Keratinocyte (primary cell): ENCODE measurements around the gene TSGA10. TPM values are rescaled to one million over a fixed set of nuclear protein-coding genes. Genes with fewer than 3 reads are reported as not detected.

Source experiments
- DNase-seq: peaks from one replicate; pipeline ENCODE4 v3.0.0-alpha.2; 2011; ENCODE audit warnings: low read depth, missing footprints, low spot score
- FAIRE-seq: peaks from 2 replicates; lab custom pipeline; 2011; peaks lifted over from hg19 to GRCh38; lab: Jason Lieb, UNC
- H2AFZ ChIP-seq: 2 replicates; pipeline ENCODE4 v1.6.0; 2012; ENCODE audit warnings: low read length, control low read depth, inconsistent platforms; ENCODE audit not compliant: control insufficient read depth
- H3K27ac ChIP-seq: 2 replicates; pipeline ENCODE4 v1.5.1; 2011; ENCODE audit warnings: low read length; ENCODE audit not compliant: control insufficient read depth, insufficient read depth
- H3K27me3 ChIP-seq: 3 replicates; pipeline ENCODE4 v1.6.0; 2011; ENCODE audit warnings: low read length; ENCODE audit not compliant: control insufficient read depth, insufficient read depth; ENCODE audit errors: extremely low read depth
- H3K36me3 ChIP-seq, 2 experiments: 2 replicates in 1 of 2; 3 replicates in 1 of 2; pipeline ENCODE4 v1.5.1; 2011; ENCODE audit warnings: low read length in 2 of 2, mild to moderate bottlenecking in 1 of 2; ENCODE audit not compliant: control insufficient read depth in 2 of 2, insufficient read depth in 2 of 2; ENCODE audit errors: extremely low read depth in 1 of 2
- H3K4me1 ChIP-seq: 3 replicates; pipeline ENCODE4 v1.5.1; 2011; ENCODE audit warnings: low read length; ENCODE audit not compliant: control insufficient read depth, insufficient read depth; ENCODE audit errors: extremely low read depth
- H3K4me2 ChIP-seq: 3 replicates; pipeline ENCODE4 v1.6.0; 2011; ENCODE audit warnings: low read depth, low read length; ENCODE audit not compliant: control insufficient read depth, insufficient read depth; ENCODE audit errors: extremely low read depth
- H3K4me3 ChIP-seq, 3 experiments: fragments of 200-600 bp in 1 of 3; sonication (generic) in 1 of 3; 2 replicates in 2 of 3; 3 replicates in 1 of 3; pipeline ENCODE4 v1.5.1; 2011 to 2016; ENCODE audit warnings: low read length in 3 of 3, mild to moderate bottlenecking in 3 of 3, control low read depth in 2 of 3, inconsistent platforms in 1 of 3, low read depth in 1 of 3, mixed read lengths in 1 of 3, mixed run types in 1 of 3, moderate library complexity in 1 of 3; ENCODE audit not compliant: control insufficient read depth in 2 of 3, insufficient read depth in 2 of 3; ENCODE audit errors: extremely low read depth in 1 of 3
- H3K79me2 ChIP-seq: 2 replicates; pipeline ENCODE4 v1.6.0; 2012; ENCODE audit warnings: low read length; ENCODE audit not compliant: control insufficient read depth, insufficient read depth
- H3K9ac ChIP-seq: 3 replicates; pipeline ENCODE4 v1.6.0; 2011; ENCODE audit warnings: low read length; ENCODE audit not compliant: control insufficient read depth, insufficient read depth; ENCODE audit errors: extremely low read depth
- H3K9me1 ChIP-seq: 3 replicates; pipeline ENCODE4 v1.6.0; 2011; ENCODE audit warnings: low read length; ENCODE audit not compliant: control insufficient read depth, insufficient read depth; ENCODE audit errors: extremely low read depth
- H3K9me3 ChIP-seq: 2 replicates; pipeline ENCODE4 v1.5.1; 2012; ENCODE audit warnings: low read depth, low read length; ENCODE audit not compliant: control insufficient read depth
- H4K20me1 ChIP-seq: 3 replicates; pipeline ENCODE4 v1.6.0; 2011; ENCODE audit warnings: low read length; ENCODE audit not compliant: control insufficient read depth, insufficient read depth; ENCODE audit errors: extremely low read depth
- EZH2 ChIP-seq: IDR thresholded peaks from one replicate; pipeline ENCODE4 v1.6.1; 2012; ENCODE audit warnings: inconsistent platforms, mild to moderate bottlenecking, low read length, moderate library complexity
- dilution Hi-C: fragments of 300-500 bp; cut with MboI; formaldehyde crosslinking; loops from one replicate; pipeline ENCODE4 v1.7.0; 2020; ENCODE audit warnings: low sequenced_read_pairs; ENCODE audit not compliant: extremely low pct_ligation_motif_present
- polyA plus RNA-seq, 5 experiments: library from polyadenylated mRNA; depleted of rRNA in 3 of 5; stranded (reverse) in 3 of 5; stranded (forward) in 1 of 5; unstranded in 1 of 5; fragments of >200 nt; gene quantifications; 1 replicate in 1 of 5; 2 replicates in 3 of 5; 3 replicates in 1 of 5; pipeline versions ENCODE4 v1.2.1 to v1.2.3, GENCODE V29; 2011 to 2012; ENCODE audit warnings: missing spikeins in 2 of 5, low read depth in 1 of 5, low replicate concordance in 1 of 5
- TF ChIP-seq, protein P1 (sequence below), 3 experiments: IDR thresholded peaks in 1 of 3; conservative IDR thresholded peaks in 1 of 3; optimal IDR thresholded peaks in 1 of 3; 2 replicates in 2 of 3; 3 replicates in 1 of 3; pipeline versions ENCODE3 to v1.5.1; 2011; ENCODE audit warnings: low read length in 3 of 3, mild to moderate bottlenecking in 3 of 3, moderate library complexity in 2 of 3, control low read depth in 1 of 3, inconsistent platforms in 1 of 3; ENCODE audit not compliant: insufficient read depth in 2 of 3; ENCODE audit errors: extremely low read depth in 1 of 3

TSGA10 gene
- polyA plus RNA-seq, 1 donor (not counting 4 experiments of a cell fraction or from before 2014, with no cell fraction given), result 2.4 TPM

- Histone ChIP-seq H3K27ac (no peak overlapping the region), H3K9me3 (no peaks in the 10 kb centered on the region), H3K4me1 (peaks cover 6% of the 10 kb centered on the region), H3K9me1 (no peaks in the 10 kb centered on the region), H3K79me2 (no peaks in the 10 kb centered on the region), H3K36me3 (no peaks in the 10 kb centered on the region), H3K4me3 (no peak overlapping the region), H3K27me3 (no peaks in the 10 kb centered on the region), H2AFZ (no peak overlapping the region), H4K20me1 (no peaks in the 10 kb centered on the region), H3K4me2 (no peak overlapping the region), H3K9ac (no peak overlapping the region)
- dilution Hi-C loops, result no loop called here
- FAIRE-seq (no peak), DNase-seq (no peak)
- TF ChIP-seq, protein P1, sequence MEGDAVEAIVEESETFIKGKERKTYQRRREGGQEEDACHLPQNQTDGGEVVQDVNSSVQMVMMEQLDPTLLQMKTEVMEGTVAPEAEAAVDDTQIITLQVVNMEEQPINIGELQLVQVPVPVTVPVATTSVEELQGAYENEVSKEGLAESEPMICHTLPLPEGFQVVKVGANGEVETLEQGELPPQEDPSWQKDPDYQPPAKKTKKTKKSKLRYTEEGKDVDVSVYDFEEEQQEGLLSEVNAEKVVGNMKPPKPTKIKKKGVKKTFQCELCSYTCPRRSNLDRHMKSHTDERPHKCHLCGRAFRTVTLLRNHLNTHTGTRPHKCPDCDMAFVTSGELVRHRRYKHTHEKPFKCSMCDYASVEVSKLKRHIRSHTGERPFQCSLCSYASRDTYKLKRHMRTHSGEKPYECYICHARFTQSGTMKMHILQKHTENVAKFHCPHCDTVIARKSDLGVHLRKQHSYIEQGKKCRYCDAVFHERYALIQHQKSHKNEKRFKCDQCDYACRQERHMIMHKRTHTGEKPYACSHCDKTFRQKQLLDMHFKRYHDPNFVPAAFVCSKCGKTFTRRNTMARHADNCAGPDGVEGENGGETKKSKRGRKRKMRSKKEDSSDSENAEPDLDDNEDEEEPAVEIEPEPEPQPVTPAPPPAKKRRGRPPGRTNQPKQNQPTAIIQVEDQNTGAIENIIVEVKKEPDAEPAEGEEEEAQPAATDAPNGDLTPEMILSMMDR (optimal IDR thresholded peaks at IDR 0.05 in 1 of 3, IDR thresholded peaks at IDR 0.05 in 1 of 3, conservative IDR thresholded peaks at IDR 0.05 in 1 of 3; ENCODE audit: extremely low read depth in 1 of 3, insufficient read depth in 2 of 3, low read length in 3 of 3), result no peak
- no peak for TF ChIP-seq EZH2
Observed at GRCh38 chr2:99032001-99032400, 122.7 kb downstream of the TSGA10 start.

GRCh38 chr2:99031481-99031880 is 123.3 kb downstream of the TSGA10 start:
- TF ChIP-seq EZH2, result no peak
- TF ChIP-seq, protein P1 (optimal IDR thresholded peaks at IDR 0.05 in 1 of 3, IDR thresholded peaks at IDR 0.05 in 1 of 3, conservative IDR thresholded peaks at IDR 0.05 in 1 of 3; ENCODE audit: extremely low read depth in 1 of 3, insufficient read depth in 2 of 3, low read length in 3 of 3), result no peak
- no peak overlapping the region for H2AFZ ChIP-seq
- H3K4me3 ChIP-seq, result no peak overlapping the region
- H3K9me1 ChIP-seq, result no peaks in the 10 kb centered on the region
- no peak overlapping the region for H3K9ac ChIP-seq
- dilution Hi-C loops, result no loop called here
- H3K27ac ChIP-seq, result no peak overlapping the region
- no peak for FAIRE-seq
- H3K79me2 ChIP-seq, result no peaks in the 10 kb centered on the region
- no peaks in the 10 kb centered on the region for H3K36me3 ChIP-seq
- no peaks in the 10 kb centered on the region for H4K20me1 ChIP-seq
- no peaks in the 10 kb centered on the region for H3K27me3 ChIP-seq
- H3K4me1 ChIP-seq, result peaks cover 6% of the 10 kb centered on the region
- DNase-seq, result no peak
- no peak overlapping the region for H3K4me2 ChIP-seq
- no peaks in the 10 kb centered on the region for H3K9me3 ChIP-seq
